Measurements from ENCODE around the gene OR2T2.
"Not testable (repeated sequence)": the region's sequence is repeated elsewhere in the genome, so short reads cannot be mapped to it uniquely, and the experiment has no call there.

The OR2T2 gene

DNA sequence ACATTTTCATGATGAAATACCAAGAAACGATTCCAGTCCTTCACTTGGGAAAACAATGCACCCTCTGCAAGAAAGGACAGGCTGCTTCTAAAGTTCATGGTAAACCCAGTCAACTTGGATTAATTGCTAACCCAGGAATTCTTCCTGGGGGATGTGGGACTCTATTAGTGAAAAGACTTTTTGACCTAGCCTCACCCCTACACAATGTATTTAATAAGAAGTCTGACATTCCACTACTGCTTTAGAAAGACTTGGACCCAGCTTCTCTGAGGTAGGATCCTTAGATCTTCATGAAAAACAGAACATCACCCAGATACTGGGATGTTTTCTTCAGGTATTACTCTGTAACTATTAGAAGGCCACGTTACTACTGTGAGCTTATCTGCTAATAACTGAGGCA is at the start of gene OR2T2:
Gene OR2T2, plus strand, starts transcription at position 239 of the 400 bp plus-strand sequence. CDS start 7,161 bp downstream, outside the sequence.
- not testable (repeated sequence) for DNase-seq

GRCh38 chr1:248402748-248403147 is 42.7 kb upstream of the OR2T2 start, which contains the start of gene OR2T1:
Gene OR2T1 (plus strand): TSS chr1:248403048. CDS start chr1:248406148, 3,100 bp downstream.
- no peak for DNase-seq

- DNase-seq: no peak
These were observed 41.4 kb upstream of the OR2T2 start for GRCh38 chr1:248404024-248404423.

DNA sequence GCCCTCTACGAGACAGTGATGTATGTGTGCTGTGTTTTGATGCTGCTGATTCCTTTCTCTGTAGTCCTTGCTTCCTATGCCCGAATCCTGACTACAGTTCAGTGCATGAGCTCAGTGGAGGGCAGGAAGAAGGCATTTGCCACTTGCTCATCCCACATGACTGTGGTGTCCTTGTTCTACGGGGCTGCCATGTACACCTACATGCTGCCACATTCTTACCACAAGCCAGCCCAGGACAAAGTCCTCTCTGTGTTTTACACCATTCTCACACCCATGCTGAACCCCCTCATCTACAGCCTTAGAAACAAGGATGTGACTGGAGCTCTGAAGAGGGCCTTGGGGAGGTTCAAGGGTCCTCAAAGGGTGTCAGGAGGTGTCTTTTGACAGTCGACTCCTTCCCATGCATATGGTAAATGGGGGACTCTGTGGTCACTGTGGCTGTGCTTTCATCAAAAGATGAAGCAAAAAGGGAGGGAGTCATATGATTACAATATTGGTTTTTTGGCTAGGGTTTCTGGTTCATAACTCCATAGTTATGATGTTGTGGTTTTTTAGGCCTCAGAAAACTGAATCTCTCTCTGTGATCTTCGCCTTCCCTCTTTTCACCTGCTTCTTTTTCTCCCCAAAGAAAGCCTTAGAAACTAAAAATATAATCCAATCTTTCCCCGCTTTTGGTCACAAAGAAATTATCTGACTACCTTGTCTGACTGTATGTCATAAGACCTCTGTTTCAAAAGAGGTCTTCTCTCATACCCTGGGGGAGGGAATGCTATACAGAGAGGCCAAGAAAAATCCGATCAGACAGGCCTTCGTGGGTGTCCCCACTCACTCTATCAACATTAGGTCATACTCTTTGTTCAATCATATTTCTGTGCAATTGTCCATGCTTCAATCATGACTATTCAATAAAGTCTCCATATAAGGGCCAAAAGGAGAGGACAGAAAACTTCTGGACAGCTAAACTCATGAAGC is 38.4 kb upstream of the OR2T2 start:
- DNase-seq: no peak

DNA sequence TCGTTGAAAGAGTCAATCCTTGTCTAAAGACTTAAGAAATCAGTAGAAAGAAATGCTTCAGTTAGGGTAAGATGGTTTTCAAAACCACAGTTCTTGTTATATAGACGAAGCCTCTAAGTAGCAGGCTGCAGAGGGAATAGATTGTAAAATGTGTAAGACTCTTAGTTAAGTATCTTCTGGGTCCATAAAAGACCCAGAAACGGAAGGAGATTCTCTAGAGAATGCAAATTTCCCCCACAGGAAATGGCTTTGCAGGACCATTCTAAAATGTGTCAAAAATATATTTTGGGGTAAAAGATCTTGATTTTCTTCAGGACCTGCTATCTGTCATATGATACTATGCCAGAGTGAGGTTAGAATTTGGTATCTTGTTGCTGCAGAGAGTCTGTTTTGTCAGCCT is 29.2 kb upstream of the OR2T2 start:
- no peak for DNase-seq

DNA sequence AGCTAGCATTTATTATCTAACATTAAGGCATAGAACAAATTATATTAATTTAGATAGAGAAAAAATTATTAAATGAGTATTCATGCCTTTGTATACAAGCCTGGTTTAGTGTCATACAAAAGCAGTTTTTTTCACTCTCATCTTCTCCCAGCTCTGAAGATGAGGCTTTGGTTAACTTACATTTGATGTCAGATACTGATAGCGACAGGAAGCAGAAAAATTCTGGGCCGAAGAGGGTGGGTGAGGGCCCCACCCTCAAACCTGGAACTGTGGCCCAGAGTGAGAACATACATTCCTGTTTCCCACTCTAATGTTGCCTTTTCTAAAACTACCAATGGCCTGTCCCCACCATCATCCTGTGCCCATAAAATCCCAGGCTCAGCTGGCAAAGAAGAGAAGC is 27.6 kb upstream of the OR2T2 start:
- no peak for DNase-seq

- no peak for DNase-seq
These were observed 24.1 kb upstream of the OR2T2 start for GRCh38 chr1:248421384-248421783.

DNA sequence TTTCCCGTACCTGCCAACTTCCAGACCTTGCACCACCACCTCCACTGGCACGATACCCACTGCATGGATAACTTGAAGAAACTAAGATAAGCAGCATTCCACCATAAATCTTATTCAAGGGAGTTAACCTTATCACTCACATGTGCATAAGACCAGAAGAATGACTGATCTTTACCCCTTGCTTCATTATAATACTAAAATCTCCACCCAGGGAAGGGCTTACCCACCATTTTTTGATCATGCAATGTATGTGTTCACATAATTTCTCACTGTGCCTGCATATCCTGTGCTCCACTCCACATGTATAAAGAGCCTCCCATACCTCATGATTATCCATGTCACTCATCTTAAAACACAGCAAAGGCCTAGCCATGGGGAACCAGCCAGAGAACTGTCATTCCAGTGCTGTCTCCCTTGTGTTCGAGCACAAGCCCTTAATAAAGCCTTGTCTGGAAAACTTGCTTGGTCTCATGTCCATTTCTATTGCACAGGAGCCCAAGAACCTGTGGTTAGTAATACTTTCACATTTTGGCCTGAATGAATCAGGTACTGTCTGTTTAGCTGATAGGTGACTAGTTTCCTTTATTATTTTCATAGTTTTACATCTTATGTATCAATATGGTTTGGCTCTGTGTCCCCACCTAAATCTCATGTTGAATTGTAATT is 17.8 kb upstream of the OR2T2 start:
- not testable (repeated sequence) for DNase-seq

DNA sequence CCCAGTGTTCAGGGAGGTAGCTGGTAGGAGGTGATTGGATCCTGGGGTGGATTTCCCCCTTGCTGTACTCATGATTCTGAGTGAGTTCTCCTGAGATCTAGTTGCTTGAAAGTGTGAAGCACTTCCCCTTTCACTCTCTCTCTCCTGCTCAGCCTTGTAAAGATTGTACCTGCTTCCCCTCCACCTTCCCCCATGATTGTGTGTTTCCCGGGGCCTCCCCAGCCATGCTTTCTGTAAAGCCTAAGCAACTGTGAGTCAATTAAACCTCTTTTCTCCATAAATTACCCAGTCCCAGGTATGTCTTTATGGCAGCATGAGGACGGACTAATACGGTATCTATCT is 17.3 kb upstream of the OR2T2 start:
- DNase-seq: not testable (repeated sequence)

GRCh38 chr1:248431683-248432082 is 13.8 kb upstream of the OR2T2 start:
- DNase-seq: not testable (repeated sequence)

- DNase-seq: not testable (repeated sequence)
These were observed 13.2 kb upstream of the OR2T2 start for GRCh38 chr1:248432201-248432600.

GRCh38 chr1:248433811-248434415 is 11.5 kb upstream of the OR2T2 start:
- not testable (repeated sequence) for DNase-seq

DNA sequence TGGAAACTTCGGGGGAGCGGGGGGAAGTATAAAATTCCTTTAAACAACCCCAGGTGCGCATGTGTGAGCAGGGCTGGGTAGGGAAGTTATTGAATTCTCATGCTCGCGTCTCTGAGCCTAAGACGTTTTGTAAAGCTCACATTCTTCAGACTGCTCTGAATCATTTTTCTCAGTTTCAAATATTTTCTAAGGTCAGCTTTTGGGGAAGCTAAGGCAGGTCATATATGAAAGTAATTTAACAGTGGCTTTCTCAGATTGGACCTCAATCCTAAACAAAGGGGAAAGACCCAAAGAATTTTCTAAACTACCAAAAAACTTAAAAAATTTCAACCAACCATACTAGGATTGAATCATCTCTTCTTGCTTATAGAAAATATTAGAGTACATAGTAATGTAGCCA is 10.5 kb upstream of the OR2T2 start:
- not testable (repeated sequence) for DNase-seq

- not testable (repeated sequence) for DNase-seq
These were observed 9.1 kb upstream of the OR2T2 start for GRCh38 chr1:248436303-248436702.

DNA sequence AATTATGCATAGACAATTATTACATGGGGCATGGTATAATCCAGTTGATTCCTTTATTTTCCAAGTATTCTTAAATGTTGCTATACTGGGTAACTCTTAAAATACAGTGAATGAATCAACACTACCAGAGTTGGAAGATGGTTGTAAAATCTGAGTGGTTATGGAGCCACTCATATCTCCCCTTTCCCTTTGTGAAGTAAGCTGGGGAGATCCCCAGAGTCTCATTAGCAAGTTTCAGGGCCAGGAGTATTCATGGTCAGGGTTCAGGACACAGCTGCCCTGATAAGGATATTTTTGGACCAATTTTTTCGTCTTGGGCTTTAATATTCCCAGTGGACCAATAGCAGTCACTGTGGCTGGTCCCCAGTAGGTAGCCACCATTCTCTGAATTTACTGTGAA is 6.8 kb upstream of the OR2T2 start:
- not testable (repeated sequence) for DNase-seq

- DNase-seq: not testable (repeated sequence)
These were observed 6.2 kb upstream of the OR2T2 start for GRCh38 chr1:248439283-248439682.

DNA sequence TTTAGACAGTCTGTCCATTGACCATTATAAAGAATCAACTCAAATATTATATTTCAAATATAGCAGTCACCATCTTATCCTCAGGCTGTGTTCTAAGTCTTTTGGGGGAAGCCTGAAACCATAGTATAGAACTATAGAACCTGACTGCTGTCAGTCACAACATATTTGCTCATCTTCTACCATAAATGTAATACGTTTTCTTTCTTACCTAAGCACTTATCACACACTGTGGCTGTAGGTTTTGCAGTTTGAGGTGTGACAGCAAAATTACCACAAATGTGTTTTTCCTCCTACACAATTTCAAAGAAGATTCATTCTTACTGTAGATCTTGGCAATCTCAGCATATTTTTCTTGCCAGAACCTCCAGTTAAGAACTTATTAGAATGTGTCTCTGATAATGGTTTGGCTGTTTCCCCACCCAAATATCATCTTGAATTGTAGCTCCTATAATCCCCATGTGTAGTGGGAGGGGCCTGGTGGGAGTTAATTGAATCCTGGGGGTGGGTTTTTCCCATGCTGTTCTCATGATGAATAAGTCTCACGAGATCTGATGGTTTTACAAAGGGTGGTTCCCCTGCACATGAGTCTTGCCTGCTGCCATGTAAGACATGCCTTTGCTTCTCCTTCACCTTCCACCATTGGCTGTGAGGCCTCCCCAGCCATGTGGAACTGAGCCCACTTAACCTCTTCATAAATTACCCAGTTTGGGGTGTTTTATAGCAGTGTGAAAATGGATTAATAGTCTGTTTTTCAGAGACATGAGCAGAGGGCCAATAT is 2.7 kb upstream of the OR2T2 start:
- DNase-seq: not testable (repeated sequence)

GRCh38 chr1:248444603-248445002 is 834 bp upstream of the OR2T2 start:
- DNase-seq: not testable (repeated sequence)

- DNase-seq: not testable (repeated sequence)
These were observed 3.1 kb downstream of the OR2T2 start for GRCh38 chr1:248448409-248449074.

DNA sequence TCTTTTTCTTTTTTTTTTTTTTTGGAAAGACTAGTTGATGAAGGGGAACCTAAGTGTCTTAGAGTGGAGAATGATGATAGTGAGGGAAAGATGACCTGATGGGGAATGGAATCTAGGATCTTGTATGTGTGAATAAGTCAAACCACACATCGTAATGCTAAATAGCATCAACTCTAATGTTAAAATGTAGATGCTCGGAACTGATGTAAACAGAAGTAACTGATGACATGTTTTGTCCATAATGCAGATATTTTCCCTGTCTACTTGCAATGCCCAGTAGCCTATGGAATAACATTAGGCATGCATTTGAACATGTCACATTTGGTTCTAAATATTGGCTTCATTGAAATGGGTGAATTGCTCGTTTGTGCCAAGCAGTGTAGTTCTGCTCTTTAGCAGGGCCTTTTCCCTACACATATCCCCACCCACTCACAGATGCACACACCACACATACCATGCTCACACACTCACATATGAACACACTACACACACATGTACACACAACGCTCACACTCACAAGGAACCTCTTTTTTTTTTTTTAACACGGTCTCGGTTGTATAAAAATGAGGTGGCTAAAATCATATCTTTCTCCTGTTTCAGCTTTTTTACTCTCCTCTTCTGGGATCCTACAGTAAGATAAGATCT is 4.5 kb downstream of the OR2T2 start:
- DNase-seq: not testable (repeated sequence)

DNA sequence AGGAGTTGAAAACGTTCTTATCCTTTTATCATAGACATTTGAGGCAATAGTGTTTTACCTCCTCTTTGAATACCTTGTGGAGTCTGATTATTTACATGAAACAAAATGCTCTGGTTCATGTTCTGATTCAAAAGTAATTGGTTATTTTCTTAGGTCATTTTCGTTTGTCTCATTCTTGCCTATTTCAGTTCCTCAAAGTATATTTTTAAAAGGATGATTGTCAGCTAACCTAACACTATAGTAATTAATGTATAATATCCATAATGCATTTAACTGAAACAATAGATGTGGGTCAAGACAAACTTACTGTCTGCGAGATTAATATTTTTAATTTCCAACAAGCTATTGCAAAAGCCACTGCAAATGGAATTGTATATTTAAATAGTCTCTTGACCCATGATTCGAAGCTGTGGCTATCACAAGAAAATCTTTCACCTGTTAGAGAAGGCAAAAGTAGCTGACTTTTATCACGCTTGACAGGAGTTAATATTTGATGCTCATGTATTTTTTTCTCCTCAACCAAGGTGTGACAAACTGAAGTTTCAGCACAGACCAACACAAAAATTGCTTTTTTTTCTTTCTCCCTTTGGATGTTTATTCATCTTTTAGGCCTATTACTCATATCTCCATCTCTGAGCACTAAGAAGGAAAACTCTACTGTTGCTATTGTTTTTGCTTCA is 5.2 kb downstream of the OR2T2 start:
- not testable (repeated sequence) for DNase-seq

All from NCI-H524 treated with DMSO at 0.1 percent for 48 hours (cell line).